OCI-LY1 (cell line): ENCODE results near the gene RPL19.

Experiments
- CTCF ChIP-seq: fragments of 200-600 bp; sonication (generic), shearing (Covaris generic); IDR thresholded peaks from 2 replicates; pipeline ENCODE4 v1.5.1; 2017; ENCODE audit warnings: mild to moderate bottlenecking, antibody characterized with exemption, low read length, moderate library complexity, mixed read lengths
- EZH2 ChIP-seq: fragments of 200-600 bp; sonication (generic), shearing (Covaris generic); IDR thresholded peaks from 2 replicates; pipeline ENCODE4 v1.8.0; 2017; ENCODE audit warnings: borderline replicate concordance, mixed run types, mild to moderate bottlenecking, antibody characterized with exemption, low read length, moderate library complexity, mixed read lengths

- TF ChIP-seq CTCF, result no peak
- TF ChIP-seq EZH2, result no peak
These were observed 43.6 kb upstream of the RPL19 start for GRCh38 chr17:39156491-39156890.
